ENCODE measurements around the gene VANGL1.

DNA sequence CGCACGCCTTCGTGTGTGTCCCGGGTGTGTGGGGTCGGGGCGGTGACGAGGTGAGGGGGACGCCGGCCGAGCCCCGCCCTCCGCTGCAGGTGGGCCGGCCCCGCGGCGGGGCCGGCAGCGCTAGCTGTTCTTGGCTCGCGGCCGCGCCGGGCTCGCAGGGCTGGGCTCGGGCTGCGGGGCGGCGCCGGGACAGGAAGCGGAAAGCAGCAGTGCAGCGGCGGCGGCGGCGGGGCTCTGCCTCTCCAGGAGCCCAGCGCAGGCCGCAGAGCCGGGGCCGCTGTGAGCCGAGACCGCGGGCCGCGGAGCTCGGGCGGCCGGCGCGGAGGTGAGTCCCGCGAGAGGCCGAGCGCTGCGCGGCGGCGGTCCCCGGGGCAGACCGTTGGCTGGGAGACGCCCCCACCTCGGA, at the start of gene VANGL1:
- TF ChIP-seq, protein P1, sequence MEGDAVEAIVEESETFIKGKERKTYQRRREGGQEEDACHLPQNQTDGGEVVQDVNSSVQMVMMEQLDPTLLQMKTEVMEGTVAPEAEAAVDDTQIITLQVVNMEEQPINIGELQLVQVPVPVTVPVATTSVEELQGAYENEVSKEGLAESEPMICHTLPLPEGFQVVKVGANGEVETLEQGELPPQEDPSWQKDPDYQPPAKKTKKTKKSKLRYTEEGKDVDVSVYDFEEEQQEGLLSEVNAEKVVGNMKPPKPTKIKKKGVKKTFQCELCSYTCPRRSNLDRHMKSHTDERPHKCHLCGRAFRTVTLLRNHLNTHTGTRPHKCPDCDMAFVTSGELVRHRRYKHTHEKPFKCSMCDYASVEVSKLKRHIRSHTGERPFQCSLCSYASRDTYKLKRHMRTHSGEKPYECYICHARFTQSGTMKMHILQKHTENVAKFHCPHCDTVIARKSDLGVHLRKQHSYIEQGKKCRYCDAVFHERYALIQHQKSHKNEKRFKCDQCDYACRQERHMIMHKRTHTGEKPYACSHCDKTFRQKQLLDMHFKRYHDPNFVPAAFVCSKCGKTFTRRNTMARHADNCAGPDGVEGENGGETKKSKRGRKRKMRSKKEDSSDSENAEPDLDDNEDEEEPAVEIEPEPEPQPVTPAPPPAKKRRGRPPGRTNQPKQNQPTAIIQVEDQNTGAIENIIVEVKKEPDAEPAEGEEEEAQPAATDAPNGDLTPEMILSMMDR (IDR thresholded peaks at IDR 0.05), result no peak
- no peak for TF ChIP-seq POLR2A (IDR thresholded peaks at IDR 0.05)

Measured in lower leg skin (tissue), 3 donors.